ENCODE measurements around the gene PID1. TPM values are rescaled to one million over a fixed set of nuclear protein-coding genes. Genes with fewer than 3 reads are reported as not detected.

Gene PID1
- total RNA-seq, 2 donors from 2014 or later: 13.0 to 13.8 TPM

- DNase-seq: no peak
- no peaks in the 10 kb centered on the region for H3K9me3 ChIP-seq
- TF ChIP-seq POLR2A (IDR thresholded peaks at IDR 0.05) (no peak), CTCF (IDR thresholded peaks at IDR 0.05) (no peak)
- no peaks in the 10 kb centered on the region for H3K27me3 ChIP-seq
- peaks cover 5% of the 10 kb centered on the region for H3K4me1 ChIP-seq
- ATAC-seq: no peak
- H3K4me3 ChIP-seq: no peak overlapping the region
- no peaks in the 10 kb centered on the region for H3K36me3 ChIP-seq (replicated peaks in 1 of 2; ENCODE audit: insufficient read depth in 1 of 2, low read depth in 2 of 2)
- no peak overlapping the region for H3K27ac ChIP-seq
- whole genome bisulfite sequencing, 2 donors: 91 to 95% methylated on average over 3 of the region's 3 CpGs
- intact Hi-C loops (cut with DNase I): no loop called here
These were observed 211.6 kb downstream of the PID1 start for GRCh38 chr2:229059331-229060033.

- Histone ChIP-seq H3K4me3 (no peak overlapping the region), H3K9me3 (no peaks in the 10 kb centered on the region), H3K27ac (no peak overlapping the region), H3K27me3 (no peaks in the 10 kb centered on the region), H3K4me1 (peaks cover 5% of the 10 kb centered on the region), H3K36me3 (replicated peaks in 1 of 2; ENCODE audit: insufficient read depth in 1 of 2, low read depth in 2 of 2) (no peaks in the 10 kb centered on the region)
- ATAC-seq (peak; percentile 40), DNase-seq (no peak)
- intact Hi-C loops (cut with DNase I): no loop called here
- 61 to 67% methylated on average over 4 of the region's 4 CpGs for WGBS, 2 donors
- TF ChIP-seq CTCF (IDR thresholded peaks at IDR 0.05): no peak
- no peak for TF ChIP-seq POLR2A (IDR thresholded peaks at IDR 0.05)
These were observed 213.0 kb downstream of the PID1 start for GRCh38 chr2:229057976-229058553.

- Histone ChIP-seq H3K4me3 (no peak overlapping the region), H3K27me3 (no peaks in the 10 kb centered on the region), H3K4me1 (peaks cover 5% of the 10 kb centered on the region), H3K36me3 (replicated peaks in 1 of 2; ENCODE audit: insufficient read depth in 1 of 2, low read depth in 2 of 2) (no peaks in the 10 kb centered on the region), H3K9me3 (no peaks in the 10 kb centered on the region), H3K27ac (no peak overlapping the region)
- DNase-seq (no peak), ATAC-seq (no peak)
- TF ChIP-seq POLR2A (IDR thresholded peaks at IDR 0.05) (no peak), CTCF (IDR thresholded peaks at IDR 0.05) (no peak)
- intact Hi-C loops (cut with DNase I): no loop called here
- WGBS, 2 donors: 57 to 90% methylated on average over 5 of the region's 5 CpGs
These were observed 216.8 kb downstream of the PID1 start for GRCh38 chr2:229054311-229054710.

- H3K27me3 ChIP-seq: no peaks in the 10 kb centered on the region
- no peaks in the 10 kb centered on the region for H3K9me3 ChIP-seq
- H3K27ac ChIP-seq: no peak overlapping the region
- 69 to 81% methylated on average over 2 of the region's 2 CpGs for WGBS, 2 donors
- no peaks in the 10 kb centered on the region for H3K4me1 ChIP-seq
- H3K36me3 ChIP-seq (replicated peaks in 1 of 2; ENCODE audit: insufficient read depth in 1 of 2, low read depth in 2 of 2): no peaks in the 10 kb centered on the region
- ATAC-seq (no peak), DNase-seq (no peak)
- no peak overlapping the region for H3K4me3 ChIP-seq
- TF ChIP-seq CTCF (IDR thresholded peaks at IDR 0.05) (no peak), POLR2A (IDR thresholded peaks at IDR 0.05) (no peak)
- intact Hi-C loops (cut with DNase I): no loop called here
These were observed 219.3 kb downstream of the PID1 start for GRCh38 chr2:229051798-229052197.

GRCh38 chr2:229050133-229050532 lies 221.0 kb downstream of the PID1 start:
- intact Hi-C loops (cut with DNase I): no loop called here
- Histone ChIP-seq H3K4me3 (no peak overlapping the region), H3K9me3 (no peaks in the 10 kb centered on the region), H3K4me1 (no peaks in the 10 kb centered on the region), H3K27me3 (no peaks in the 10 kb centered on the region), H3K36me3 (replicated peaks in 1 of 2; ENCODE audit: insufficient read depth in 1 of 2, low read depth in 2 of 2) (no peaks in the 10 kb centered on the region), H3K27ac (no peak overlapping the region)
- DNase-seq (no peak), ATAC-seq (no peak)
- TF ChIP-seq POLR2A (IDR thresholded peaks at IDR 0.05) (no peak), CTCF (IDR thresholded peaks at IDR 0.05) (no peak)
- WGBS, 2 donors: 90 to 91% methylated on average over 5 of the region's 5 CpGs

All from body of pancreas (tissue), 4 donors.